ENCODE data around the gene NPC1L1. TPM values are rescaled to one million over a fixed set of nuclear protein-coding genes. Genes with fewer than 3 reads are reported as not detected.

NPC1L1 gene
- total RNA-seq, 1 experiment from 2014 or later: not detected

GRCh38 chr7:44537442-44537841 lies 3.7 kb downstream of the NPC1L1 start:
- no peak for DNase-seq (ENCODE audit: extremely low read depth, low read depth)

GRCh38 chr7:44536090-44536489 lies 5.0 kb downstream of the NPC1L1 start:
- no peak for DNase-seq (ENCODE audit: extremely low read depth, low read depth)

GRCh38 chr7:44535348-44536064 lies 5.6 kb downstream of the NPC1L1 start:
- DNase-seq (ENCODE audit: extremely low read depth, low read depth): no peak

- peak; percentile 49 for DNase-seq (ENCODE audit: extremely low read depth, low read depth)
Measured at GRCh38 chr7:44534501-44534900, 6.6 kb downstream of the NPC1L1 start.

- DNase-seq (ENCODE audit: extremely low read depth, low read depth): no peak
Measured at GRCh38 chr7:44534087-44534486, 7.0 kb downstream of the NPC1L1 start.

GRCh38 chr7:44533301-44534055 lies 7.7 kb downstream of the NPC1L1 start:
- no peak for DNase-seq (ENCODE audit: extremely low read depth, low read depth)

- no peak for DNase-seq (ENCODE audit: extremely low read depth, low read depth)
Measured at GRCh38 chr7:44531421-44532380, 9.4 kb downstream of the NPC1L1 start.

- DNase-seq (ENCODE audit: extremely low read depth, low read depth): no peak
Measured at GRCh38 chr7:44530990-44531389, 10.1 kb downstream of the NPC1L1 start.

- no peak for DNase-seq (ENCODE audit: extremely low read depth, low read depth)
Measured at GRCh38 chr7:44524811-44525388, 16.2 kb downstream of the NPC1L1 start.

- DNase-seq (ENCODE audit: extremely low read depth, low read depth): no peak
Measured at GRCh38 chr7:44522315-44522714, 18.8 kb downstream of the NPC1L1 start.

GRCh38 chr7:44521347-44522095 lies 19.6 kb downstream of the NPC1L1 start:
- DNase-seq (ENCODE audit: extremely low read depth, low read depth): no peak

GRCh38 chr7:44520574-44520973 lies 20.6 kb downstream of the NPC1L1 start:
- DNase-seq (ENCODE audit: extremely low read depth, low read depth): no peak

- DNase-seq (ENCODE audit: extremely low read depth, low read depth): no peak
Measured at GRCh38 chr7:44519546-44519945, 21.6 kb downstream of the NPC1L1 start.

GRCh38 chr7:44518761-44519160 lies 22.4 kb downstream of the NPC1L1 start:
- no peak for DNase-seq (ENCODE audit: extremely low read depth, low read depth)

- no peak for DNase-seq (ENCODE audit: extremely low read depth, low read depth)
Measured at GRCh38 chr7:44517175-44517574, 24.0 kb downstream of the NPC1L1 start.

- DNase-seq (ENCODE audit: extremely low read depth, low read depth): no peak
Measured at GRCh38 chr7:44515590-44516268, 25.4 kb downstream of the NPC1L1 start.

- no peak for DNase-seq (ENCODE audit: extremely low read depth, low read depth)
Measured at GRCh38 chr7:44512736-44513135, 28.4 kb downstream of the NPC1L1 start.

- DNase-seq (ENCODE audit: extremely low read depth, low read depth): no peak
Measured at GRCh38 chr7:44511863-44512468, 29.2 kb downstream of the NPC1L1 start.

GRCh38 chr7:44511236-44511635 lies 29.9 kb downstream of the NPC1L1 start:
- no peak for DNase-seq (ENCODE audit: extremely low read depth, low read depth)
